Measurements from ENCODE around the gene C3. TPM values are rescaled to one million over a fixed set of nuclear protein-coding genes. Genes with fewer than 3 reads are reported as not detected.
A peak's percentile ranks its signal among the peaks of the same experiment; 100 is the strongest.
"Not testable (repeated sequence)": the region's sequence is repeated elsewhere in the genome, so short reads cannot be mapped to it uniquely, and the experiment has no call there.

Gene C3
- total and polyA plus RNA-seq, 2 experiments from 2014 or later, result 0.39 to 1.6 TPM

DNA sequence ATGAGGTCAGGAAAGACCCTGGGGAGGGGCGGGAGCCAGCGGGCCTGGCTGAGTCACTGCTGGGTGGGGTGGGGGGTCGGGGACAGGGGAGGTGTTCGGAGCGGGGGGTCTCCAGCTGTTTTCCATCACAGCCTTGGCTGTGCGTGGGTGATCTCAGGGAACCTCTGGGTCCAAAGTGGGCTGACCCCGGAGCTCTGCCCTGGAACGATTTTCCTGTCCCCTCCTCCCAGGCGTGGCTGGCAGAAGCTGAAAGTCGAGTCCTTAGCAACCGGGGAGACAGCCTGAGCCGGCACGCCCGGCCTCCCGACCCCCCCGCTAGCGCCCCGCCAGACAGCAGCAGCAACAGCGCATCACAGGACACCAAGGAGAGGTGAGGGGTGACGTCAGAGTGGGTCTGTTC is 29.6 kb upstream of the C3 start:
- no peak for DNase-seq (ENCODE audit: low read depth in 1 of 2, low spot score in 1 of 2)
- Histone ChIP-seq H3K4me3 (no peak overlapping the region), H3K9me3 (ENCODE audit: low read depth) (no peaks in the 10 kb centered on the region), H3K36me3 (peaks cover 42% of the 10 kb centered on the region), H3K4me1 (ENCODE audit: low read depth) (peaks cover 9% of the 10 kb centered on the region), H3K27me3 (no peaks in the 10 kb centered on the region), H3K27ac (no peak overlapping the region)
- TF ChIP-seq, protein P1, sequence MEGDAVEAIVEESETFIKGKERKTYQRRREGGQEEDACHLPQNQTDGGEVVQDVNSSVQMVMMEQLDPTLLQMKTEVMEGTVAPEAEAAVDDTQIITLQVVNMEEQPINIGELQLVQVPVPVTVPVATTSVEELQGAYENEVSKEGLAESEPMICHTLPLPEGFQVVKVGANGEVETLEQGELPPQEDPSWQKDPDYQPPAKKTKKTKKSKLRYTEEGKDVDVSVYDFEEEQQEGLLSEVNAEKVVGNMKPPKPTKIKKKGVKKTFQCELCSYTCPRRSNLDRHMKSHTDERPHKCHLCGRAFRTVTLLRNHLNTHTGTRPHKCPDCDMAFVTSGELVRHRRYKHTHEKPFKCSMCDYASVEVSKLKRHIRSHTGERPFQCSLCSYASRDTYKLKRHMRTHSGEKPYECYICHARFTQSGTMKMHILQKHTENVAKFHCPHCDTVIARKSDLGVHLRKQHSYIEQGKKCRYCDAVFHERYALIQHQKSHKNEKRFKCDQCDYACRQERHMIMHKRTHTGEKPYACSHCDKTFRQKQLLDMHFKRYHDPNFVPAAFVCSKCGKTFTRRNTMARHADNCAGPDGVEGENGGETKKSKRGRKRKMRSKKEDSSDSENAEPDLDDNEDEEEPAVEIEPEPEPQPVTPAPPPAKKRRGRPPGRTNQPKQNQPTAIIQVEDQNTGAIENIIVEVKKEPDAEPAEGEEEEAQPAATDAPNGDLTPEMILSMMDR (IDR thresholded peaks at IDR 0.05; ENCODE audit: low read depth, low read length), result no peak

DNA sequence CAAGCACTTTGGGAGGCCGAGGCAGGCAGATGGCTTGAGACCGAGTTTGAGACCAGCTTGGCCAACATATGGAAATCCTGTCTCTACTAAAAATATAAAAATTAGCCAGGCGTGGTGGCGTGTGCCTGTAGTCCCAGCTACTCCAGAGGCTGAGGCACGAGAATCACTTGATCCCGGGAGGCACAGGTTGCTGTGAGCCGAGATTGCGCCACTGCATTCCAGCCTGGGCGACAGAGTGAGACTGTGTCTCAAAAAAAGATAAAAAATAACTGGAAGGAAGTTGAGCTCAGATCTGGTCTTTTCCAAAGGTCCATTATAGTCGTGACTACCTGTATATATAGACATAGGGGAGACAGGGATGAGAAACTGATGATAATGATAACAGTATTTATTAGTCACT is 28.1 kb upstream of the C3 start:
- H3K4me3 ChIP-seq; H3K9me3 ChIP-seq (ENCODE audit: low read depth); DNase-seq (ENCODE audit: low read depth in 1 of 2, low spot score in 1 of 2); H3K27ac ChIP-seq; H3K27me3 ChIP-seq: not testable (repeated sequence)
- Histone ChIP-seq H3K4me1 (ENCODE audit: low read depth) (peaks cover 19% of the 10 kb centered on the region), H3K36me3 (peaks cover 42% of the 10 kb centered on the region)

DNA sequence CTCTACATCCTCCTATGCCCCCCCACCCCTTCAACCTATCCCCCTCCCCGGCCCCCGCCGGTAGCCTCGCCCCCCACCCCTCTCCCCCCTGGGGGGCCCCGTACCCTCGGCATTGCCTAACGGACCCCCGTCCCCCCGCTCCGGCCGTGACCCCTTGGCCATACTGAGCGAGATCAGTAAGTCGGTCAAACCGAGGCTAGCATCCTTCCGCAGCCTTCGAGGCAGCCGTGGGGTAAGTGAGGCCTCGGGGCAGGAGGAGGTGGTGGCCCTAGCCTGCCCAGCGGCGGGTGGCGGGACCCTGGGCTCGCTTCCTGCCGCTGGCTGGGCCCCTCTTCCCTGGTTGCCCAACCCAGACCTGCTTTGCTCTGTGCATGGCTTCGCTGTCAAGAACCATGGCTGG is 25.5 kb upstream of the C3 start:
- Histone ChIP-seq H3K4me3 (no peak overlapping the region), H3K36me3 (peaks cover 42% of the 10 kb centered on the region), H3K4me1 (ENCODE audit: low read depth) (peaks cover 20% of the 10 kb centered on the region), H3K27ac (no peak overlapping the region), H3K27me3 (no peaks in the 10 kb centered on the region), H3K9me3 (ENCODE audit: low read depth) (no peaks in the 10 kb centered on the region)
- no peak for DNase-seq (ENCODE audit: low read depth in 1 of 2, low spot score in 1 of 2)
- TF ChIP-seq, protein P1 (IDR thresholded peaks at IDR 0.05; ENCODE audit: low read depth, low read length), result no peak

DNA sequence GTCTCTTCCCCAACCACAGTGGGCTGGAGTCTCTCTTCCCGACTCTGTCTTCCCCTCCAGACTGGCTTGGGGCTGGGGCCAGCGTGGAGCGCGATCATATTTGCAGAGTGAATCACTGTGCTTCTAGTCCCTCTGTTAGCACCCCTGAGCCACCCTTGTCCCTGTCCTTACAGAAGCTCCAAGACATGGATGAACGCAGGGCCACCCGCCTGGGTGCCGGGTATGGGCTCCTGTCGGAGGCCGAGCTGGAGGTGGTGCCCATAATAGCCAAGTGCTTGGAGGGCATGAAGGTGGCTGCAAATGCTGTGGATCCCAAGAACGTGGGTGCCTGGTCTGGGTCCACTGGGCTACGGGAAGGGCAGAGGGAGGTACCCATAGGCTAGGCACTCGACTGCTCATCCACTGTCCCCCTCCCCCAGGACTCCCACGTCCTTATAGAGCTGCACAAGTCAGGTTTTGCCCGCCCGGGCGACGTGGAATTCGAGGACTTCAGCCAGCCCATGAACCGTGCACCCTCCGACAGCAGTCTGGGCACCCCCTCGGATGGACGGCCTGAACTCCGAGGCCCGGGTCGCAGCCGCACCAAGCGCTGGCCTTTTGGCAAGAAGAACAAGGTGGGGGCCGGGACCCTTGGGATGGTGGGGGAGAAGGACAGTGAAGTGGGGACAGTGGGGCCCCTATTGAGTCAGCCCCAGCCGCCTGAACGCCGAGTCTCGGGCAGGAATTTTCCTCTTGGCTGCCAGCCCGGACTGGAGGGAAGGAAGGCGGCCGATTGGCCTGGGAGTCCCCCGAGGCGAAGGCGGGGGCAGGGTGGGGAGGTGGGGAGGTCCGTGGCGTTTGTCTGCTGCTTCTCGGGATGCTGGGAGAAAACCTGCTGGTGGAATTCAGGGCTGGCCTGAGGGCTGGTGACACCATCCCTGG is 24.2 kb upstream of the C3 start:
- no peaks in the 10 kb centered on the region for H3K9me3 ChIP-seq (ENCODE audit: low read depth)
- H3K4me3 ChIP-seq, result no peak overlapping the region
- peak; percentile 84 to 95 for DNase-seq (ENCODE audit: low read depth in 1 of 2, low spot score in 1 of 2)
- peaks cover 31% of the 10 kb centered on the region for H3K36me3 ChIP-seq
- peaks cover 20% of the 10 kb centered on the region for H3K4me1 ChIP-seq (ENCODE audit: low read depth)
- peak overlapping the region; percentile 89 for H3K27ac ChIP-seq
- TF ChIP-seq, protein P1 (IDR thresholded peaks at IDR 0.05; ENCODE audit: low read depth, low read length), result no peak
- no peaks in the 10 kb centered on the region for H3K27me3 ChIP-seq

DNA sequence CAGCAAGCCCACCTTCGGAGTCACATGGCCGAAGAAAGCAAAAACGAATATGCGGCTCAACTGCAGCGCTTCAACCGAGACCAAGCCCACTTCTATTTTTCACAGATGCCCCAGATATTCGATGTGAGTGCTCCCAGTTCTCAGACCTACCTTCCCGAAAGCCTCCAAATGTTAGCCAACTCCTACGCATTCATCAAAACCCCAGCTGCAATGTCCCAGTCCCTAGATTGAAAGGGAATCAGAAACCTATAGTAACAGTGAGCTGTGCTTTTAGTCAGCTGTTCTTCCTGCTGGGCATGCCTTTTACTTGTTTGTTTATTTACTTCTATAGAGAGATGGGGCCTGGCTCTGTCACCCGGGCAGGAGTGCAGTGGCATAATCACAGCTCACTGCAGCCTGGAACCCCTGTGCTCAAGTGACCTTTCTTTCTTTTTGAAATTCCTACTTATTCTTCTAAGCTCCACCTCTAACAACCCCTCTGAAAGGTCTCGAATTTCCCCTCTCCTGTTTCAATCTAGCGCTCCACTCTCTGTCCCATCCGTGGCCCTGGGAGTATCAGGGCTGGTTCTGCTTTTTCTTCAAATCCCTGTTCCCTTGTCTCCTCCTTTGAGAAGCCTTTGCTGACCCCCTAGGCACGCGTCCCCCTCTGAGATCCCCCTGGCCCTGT is 23.4 kb upstream of the C3 start:
- H3K9me3 ChIP-seq (ENCODE audit: low read depth), result no peaks in the 10 kb centered on the region
- no peaks in the 10 kb centered on the region for H3K27me3 ChIP-seq
- no peak overlapping the region for H3K4me3 ChIP-seq
- peaks cover 23% of the 10 kb centered on the region for H3K4me1 ChIP-seq (ENCODE audit: low read depth)
- H3K36me3 ChIP-seq, result peaks cover 23% of the 10 kb centered on the region
- peak overlapping the region; percentile 89 for H3K27ac ChIP-seq
- TF ChIP-seq, protein P1 (IDR thresholded peaks at IDR 0.05; ENCODE audit: low read depth, low read length), result no peak
- no peak for DNase-seq (ENCODE audit: low read depth in 1 of 2, low spot score in 1 of 2)

DNA sequence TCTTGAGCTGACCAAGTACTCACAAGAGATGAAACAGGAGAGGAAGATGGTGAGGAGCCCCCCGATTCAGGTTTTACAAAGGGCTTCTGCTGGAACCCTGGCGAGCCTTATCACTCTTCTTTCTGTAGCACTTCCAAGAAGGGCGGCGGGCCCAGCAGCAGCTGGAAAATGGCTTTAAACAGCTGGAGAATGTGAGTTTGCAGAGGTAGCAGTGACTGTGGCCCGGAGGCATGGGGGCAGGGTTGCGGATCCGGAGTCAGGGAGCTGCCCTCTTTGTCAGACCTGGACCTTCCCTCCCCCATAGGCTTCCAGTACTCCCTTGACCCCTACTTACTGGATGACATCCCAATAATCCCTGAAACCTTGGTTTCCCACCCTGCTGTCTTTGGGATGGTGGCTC is 22.6 kb upstream of the C3 start:
- Histone ChIP-seq H3K4me3 (no peak overlapping the region), H3K27ac (peak overlapping the region; percentile 89), H3K36me3 (peaks cover 15% of the 10 kb centered on the region), H3K9me3 (ENCODE audit: low read depth) (no peaks in the 10 kb centered on the region), H3K4me1 (ENCODE audit: low read depth) (peaks cover 26% of the 10 kb centered on the region), H3K27me3 (no peaks in the 10 kb centered on the region)
- TF ChIP-seq, protein P1 (IDR thresholded peaks at IDR 0.05; ENCODE audit: low read depth, low read length), result no peak
- no peak for DNase-seq (ENCODE audit: low read depth in 1 of 2, low spot score in 1 of 2)

Data from cardiac muscle cell (in vitro differentiated cells and primary cell).